Activated T-cell treated with anti-CD3 and anti-CD28 coated beads, Interleukin-2, amount 50 U/mL, for 4 hours (primary cell): ENCODE results near the gene SKIC2. TPM values are rescaled to one million over a fixed set of nuclear protein-coding genes. Genes with fewer than 3 reads are reported as not detected.

Source experiments
- ATAC-seq, 2 donors: fragments of 200-7000 bp; cut with Tn5 transposase; one replicate each; pipeline ENCODE4 v1.10.0; 2021
- DNase-seq: peaks from one replicate; pipeline ENCODE4 v3.0.0-alpha.2; 2020
- H3K27me3 Mint-ChIP-seq: one replicate; pipeline ENCODE4 v1.8.0; 2021; ENCODE audit warnings: low read depth, mixed read lengths
- H3K36me3 Mint-ChIP-seq: one replicate; pipeline ENCODE4 v1.8.0; 2022; ENCODE audit warnings: mixed read lengths; ENCODE audit not compliant: insufficient read depth
- H3K4me1 Mint-ChIP-seq: one replicate; pipeline ENCODE4 v1.8.0; 2021; ENCODE audit warnings: low read depth, mixed read lengths
- H3K4me3 Mint-ChIP-seq: one replicate; pipeline ENCODE4 v1.8.0; 2021; ENCODE audit warnings: mild to moderate bottlenecking, moderate library complexity, mixed read lengths
- H3K9me3 Mint-ChIP-seq: one replicate; pipeline ENCODE4 v1.8.0; 2021; ENCODE audit warnings: mixed read lengths
- total RNA-seq, 3 donors: library from RNA; stranded (reverse); gene quantifications; one replicate each; pipeline ENCODE4 v1.2.1, GENCODE V29; 2021

The SKIC2 gene
- total RNA-seq, 3 donors from 2014 or later: 123 to 157 (median 132) TPM

DNA sequence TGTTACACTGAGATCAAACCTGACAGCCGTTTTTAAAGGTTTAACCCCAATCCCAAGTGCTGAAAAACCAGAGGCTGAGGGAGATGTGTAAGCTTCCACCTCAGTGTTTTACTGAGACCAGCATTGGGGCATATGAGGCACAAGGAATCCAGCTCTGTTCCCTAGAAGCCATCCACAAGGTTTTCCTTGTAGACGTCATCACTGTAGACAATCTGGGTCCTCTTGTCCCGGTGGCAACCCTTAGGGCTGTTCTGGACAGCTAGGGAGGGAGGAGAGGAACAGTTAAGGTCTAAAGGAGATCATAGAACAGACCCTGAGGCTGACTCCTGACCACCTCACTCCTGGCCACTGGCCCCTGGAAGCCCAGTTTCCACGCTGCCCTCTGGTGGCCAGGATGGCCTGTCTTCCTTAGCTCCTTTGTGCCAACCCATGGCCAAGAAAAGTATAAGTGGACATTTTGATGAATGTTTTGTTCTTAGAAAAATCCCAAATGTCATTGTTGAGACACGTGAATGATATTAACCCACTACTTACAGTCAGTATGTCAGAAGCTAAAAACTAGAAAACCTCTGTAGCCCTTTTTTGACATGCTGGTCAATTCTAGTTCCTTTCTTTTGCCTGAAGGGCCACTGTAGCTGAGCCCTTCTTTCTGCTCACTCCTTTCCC is 6.7 kb upstream of the SKIC2 start:
- H3K4me3 Mint-ChIP-seq: no peak overlapping the region
- H3K36me3 Mint-ChIP-seq: peaks cover 35% of the 10 kb centered on the region
- peak; percentile 26 for DNase-seq
- H3K27me3 Mint-ChIP-seq: no peaks in the 10 kb centered on the region
- peaks cover 1% of the 10 kb centered on the region for H3K4me1 Mint-ChIP-seq
- peak; percentile 40 to 52 for ATAC-seq
- H3K9me3 Mint-ChIP-seq: no peaks in the 10 kb centered on the region

DNA sequence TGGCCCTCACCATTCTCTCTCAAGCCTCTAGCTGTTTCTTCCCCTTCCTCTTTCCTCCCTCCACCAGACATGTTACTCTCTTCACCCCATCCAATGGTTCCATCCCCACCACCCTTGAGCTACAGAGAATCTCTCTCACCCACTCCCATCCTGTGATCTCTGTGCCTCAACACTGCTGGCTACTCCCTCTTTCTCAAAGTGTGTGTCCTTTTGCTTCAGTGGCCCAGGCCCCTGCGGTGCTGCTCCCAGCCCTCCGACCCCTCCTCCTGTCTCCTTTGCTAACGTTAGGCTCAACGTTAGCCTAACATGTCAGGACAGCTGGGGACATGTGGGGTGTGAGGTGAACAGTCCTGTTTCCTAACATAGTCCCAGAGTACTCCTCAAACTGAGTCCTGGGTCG is 6.1 kb upstream of the SKIC2 start:
- Mint-ChIP-seq H3K4me1 (peaks cover 7% of the 10 kb centered on the region), H3K9me3 (no peaks in the 10 kb centered on the region), H3K4me3 (no peak overlapping the region), H3K36me3 (peaks cover 36% of the 10 kb centered on the region), H3K27me3 (no peaks in the 10 kb centered on the region)
- ATAC-seq (no peak), DNase-seq (no peak)

DNA sequence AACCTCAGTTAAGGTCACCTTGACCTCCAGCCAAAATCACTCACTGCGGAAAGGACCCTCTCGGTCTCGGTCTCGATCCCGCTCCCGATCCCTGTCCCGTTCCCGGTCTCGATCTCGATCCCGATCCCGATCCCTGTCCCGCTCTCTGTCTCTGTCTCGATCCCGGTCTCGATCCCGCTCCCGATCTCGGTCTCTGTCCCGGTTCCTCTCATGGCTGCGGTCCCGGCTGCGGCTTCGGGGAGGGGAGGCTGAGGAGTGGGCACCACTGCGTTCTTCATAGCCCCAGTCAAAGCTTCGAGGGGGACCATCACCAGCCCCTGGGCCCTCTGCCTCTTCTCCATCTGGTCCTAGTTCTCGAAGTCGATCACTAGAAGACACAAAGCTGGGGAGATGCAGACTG is 4.5 kb upstream of the SKIC2 start:
- H3K36me3 Mint-ChIP-seq: peaks cover 36% of the 10 kb centered on the region
- no peak for DNase-seq
- no peaks in the 10 kb centered on the region for H3K9me3 Mint-ChIP-seq
- no peak overlapping the region for H3K4me3 Mint-ChIP-seq
- H3K4me1 Mint-ChIP-seq: peaks cover 20% of the 10 kb centered on the region
- H3K27me3 Mint-ChIP-seq: no peaks in the 10 kb centered on the region
- ATAC-seq: no peak

DNA sequence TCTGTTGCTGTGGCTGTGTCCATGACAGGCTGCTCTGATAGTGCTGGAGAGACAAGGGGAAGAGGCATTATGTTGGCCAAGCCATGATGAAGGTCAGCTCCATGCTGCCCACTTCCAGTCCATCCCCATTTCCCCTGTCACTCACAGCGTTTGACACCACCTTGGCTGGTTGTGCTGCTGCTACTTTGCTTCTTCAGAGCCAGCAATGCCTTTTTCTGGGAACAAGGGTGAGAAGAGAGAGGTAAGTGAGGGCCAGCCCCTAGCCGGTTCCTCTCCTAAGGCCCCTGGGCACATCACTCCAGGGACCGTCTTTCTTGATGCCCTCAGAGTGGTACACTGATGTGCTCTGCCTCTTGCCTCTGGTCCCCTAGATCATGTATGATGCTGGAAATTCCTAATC is 2.2 kb upstream of the SKIC2 start:
- Mint-ChIP-seq H3K36me3 (peaks cover 50% of the 10 kb centered on the region), H3K9me3 (no peaks in the 10 kb centered on the region), H3K4me3 (no peak overlapping the region)

DNA sequence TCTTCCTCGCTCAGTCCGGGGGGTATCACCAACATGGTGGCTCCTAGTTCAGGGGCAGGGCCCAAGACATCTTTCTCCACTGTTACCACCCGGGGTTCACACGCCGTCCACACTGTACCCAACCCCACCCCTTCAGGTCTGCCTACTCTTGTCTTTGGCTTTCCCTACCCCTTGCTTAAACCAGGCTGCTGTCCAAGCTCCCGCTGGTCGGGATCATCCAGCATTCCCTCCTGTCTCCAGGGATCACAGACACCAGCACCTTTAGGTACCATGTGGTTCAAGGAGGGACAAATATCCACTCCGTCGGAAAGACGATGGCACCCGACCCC is 599 bp upstream of the SKIC2 start:
- ATAC-seq (peak in 1 of 2 donors; percentile 6), DNase-seq (no peak)
- H3K27me3 Mint-ChIP-seq: no peaks in the 10 kb centered on the region

More for the DNA sequence above, 2.2 kb upstream of the SKIC2 start:
- H3K4me1 Mint-ChIP-seq: peaks cover 39% of the 10 kb centered on the region
- ATAC-seq (no peak), DNase-seq (no peak)
- H3K27me3 Mint-ChIP-seq: no peaks in the 10 kb centered on the region

DNA sequence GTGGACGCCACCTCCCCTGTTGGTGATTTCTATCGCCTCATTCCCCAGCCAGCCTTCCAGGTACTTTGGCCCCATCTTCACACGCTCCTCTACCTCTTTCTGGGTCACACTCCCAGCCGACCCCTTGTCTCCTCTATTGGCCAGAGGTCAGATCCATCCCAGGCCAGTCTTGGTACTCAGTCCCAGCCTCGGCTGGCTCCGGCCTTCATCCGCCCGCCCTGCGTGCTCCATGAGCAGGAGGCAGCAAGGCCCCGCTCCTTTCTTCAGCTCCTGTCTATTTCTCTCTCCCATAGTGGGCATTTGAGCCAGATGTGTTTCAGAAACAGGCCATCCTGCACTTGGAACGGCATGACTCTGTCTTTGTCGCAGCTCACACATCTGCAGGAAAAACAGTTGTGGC is 2.6 kb downstream of the SKIC2 start:
- no peaks in the 10 kb centered on the region for H3K9me3 Mint-ChIP-seq
- DNase-seq: no peak
- no peaks in the 10 kb centered on the region for H3K27me3 Mint-ChIP-seq
- peaks cover 41% of the 10 kb centered on the region for H3K4me1 Mint-ChIP-seq
- ATAC-seq: no peak
- no peak overlapping the region for H3K4me3 Mint-ChIP-seq
- H3K36me3 Mint-ChIP-seq: peaks cover 50% of the 10 kb centered on the region

More for the DNA sequence above, 599 bp upstream of the SKIC2 start:
- H3K4me1 Mint-ChIP-seq: peaks cover 41% of the 10 kb centered on the region
- peaks cover 56% of the 10 kb centered on the region for H3K36me3 Mint-ChIP-seq
- H3K4me3 Mint-ChIP-seq: peak overlapping the region; percentile 97
- no peaks in the 10 kb centered on the region for H3K9me3 Mint-ChIP-seq

DNA sequence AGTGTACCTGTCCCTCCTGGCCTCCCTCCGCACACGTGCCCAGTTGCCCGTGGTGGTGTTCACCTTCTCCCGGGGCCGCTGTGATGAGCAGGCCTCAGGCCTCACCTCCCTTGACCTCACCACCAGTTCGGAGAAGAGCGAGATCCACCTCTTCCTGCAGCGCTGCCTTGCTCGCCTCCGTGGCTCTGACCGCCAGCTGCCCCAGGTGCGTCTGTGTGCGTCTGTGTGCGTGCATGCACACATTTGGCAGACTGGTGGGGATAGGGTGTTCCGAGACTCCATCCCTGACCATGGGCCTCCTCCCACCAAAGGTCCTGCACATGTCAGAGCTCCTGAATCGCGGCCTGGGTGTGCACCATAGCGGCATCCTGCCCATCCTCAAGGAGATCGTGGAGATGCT is 4.9 kb downstream of the SKIC2 start:
- Mint-ChIP-seq H3K27me3 (no peaks in the 10 kb centered on the region), H3K36me3 (peaks cover 54% of the 10 kb centered on the region), H3K4me3 (no peak overlapping the region), H3K9me3 (no peaks in the 10 kb centered on the region), H3K4me1 (peaks cover 26% of the 10 kb centered on the region)
- ATAC-seq (no peak), DNase-seq (no peak)

DNA sequence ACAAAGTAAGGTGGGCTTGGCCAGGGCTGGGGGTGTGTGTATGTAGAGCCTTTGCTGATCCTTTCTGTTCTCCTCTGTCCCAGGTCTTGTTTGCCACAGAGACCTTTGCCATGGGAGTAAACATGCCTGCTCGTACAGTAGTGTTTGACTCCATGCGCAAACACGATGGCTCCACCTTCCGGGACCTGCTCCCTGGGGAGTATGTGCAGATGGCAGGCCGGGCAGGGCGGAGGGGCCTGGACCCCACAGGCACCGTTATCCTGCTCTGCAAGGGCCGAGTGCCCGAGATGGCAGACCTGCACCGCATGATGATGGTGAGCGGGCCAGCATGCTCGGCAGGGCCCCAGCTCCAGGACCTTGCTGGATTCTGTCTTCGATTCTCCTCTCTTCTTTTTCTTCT is 6.7 kb downstream of the SKIC2 start:
- Mint-ChIP-seq H3K9me3 (no peaks in the 10 kb centered on the region), H3K4me1 (peaks cover 22% of the 10 kb centered on the region), H3K36me3 (peaks cover 57% of the 10 kb centered on the region), H3K4me3 (no peak overlapping the region), H3K27me3 (no peaks in the 10 kb centered on the region)
- no peak for ATAC-seq
- DNase-seq: no peak

DNA sequence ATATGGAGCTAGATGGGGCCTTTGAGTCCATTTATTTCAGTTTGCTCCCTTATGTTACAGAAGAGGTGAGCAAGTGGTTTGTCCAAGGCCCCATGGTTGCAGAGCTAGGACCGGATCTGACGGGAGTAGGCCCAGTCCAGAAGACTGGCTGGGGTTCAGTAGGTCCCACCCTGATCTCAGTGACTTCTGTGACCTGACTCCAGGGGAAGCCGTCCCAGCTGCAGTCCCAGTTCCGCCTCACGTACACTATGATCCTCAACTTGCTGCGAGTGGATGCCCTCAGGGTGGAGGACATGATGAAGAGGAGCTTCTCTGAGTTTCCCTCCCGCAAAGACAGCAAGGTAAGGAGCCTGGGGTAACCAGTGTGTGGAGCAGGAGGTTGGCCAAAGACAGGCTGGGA is 7.5 kb downstream of the SKIC2 start:
- peaks cover 16% of the 10 kb centered on the region for H3K4me1 Mint-ChIP-seq
- H3K36me3 Mint-ChIP-seq: peaks cover 51% of the 10 kb centered on the region
- DNase-seq (no peak), ATAC-seq (no peak)
- H3K27me3 Mint-ChIP-seq: no peaks in the 10 kb centered on the region
- no peak overlapping the region for H3K4me3 Mint-ChIP-seq
- H3K9me3 Mint-ChIP-seq: no peaks in the 10 kb centered on the region

DNA sequence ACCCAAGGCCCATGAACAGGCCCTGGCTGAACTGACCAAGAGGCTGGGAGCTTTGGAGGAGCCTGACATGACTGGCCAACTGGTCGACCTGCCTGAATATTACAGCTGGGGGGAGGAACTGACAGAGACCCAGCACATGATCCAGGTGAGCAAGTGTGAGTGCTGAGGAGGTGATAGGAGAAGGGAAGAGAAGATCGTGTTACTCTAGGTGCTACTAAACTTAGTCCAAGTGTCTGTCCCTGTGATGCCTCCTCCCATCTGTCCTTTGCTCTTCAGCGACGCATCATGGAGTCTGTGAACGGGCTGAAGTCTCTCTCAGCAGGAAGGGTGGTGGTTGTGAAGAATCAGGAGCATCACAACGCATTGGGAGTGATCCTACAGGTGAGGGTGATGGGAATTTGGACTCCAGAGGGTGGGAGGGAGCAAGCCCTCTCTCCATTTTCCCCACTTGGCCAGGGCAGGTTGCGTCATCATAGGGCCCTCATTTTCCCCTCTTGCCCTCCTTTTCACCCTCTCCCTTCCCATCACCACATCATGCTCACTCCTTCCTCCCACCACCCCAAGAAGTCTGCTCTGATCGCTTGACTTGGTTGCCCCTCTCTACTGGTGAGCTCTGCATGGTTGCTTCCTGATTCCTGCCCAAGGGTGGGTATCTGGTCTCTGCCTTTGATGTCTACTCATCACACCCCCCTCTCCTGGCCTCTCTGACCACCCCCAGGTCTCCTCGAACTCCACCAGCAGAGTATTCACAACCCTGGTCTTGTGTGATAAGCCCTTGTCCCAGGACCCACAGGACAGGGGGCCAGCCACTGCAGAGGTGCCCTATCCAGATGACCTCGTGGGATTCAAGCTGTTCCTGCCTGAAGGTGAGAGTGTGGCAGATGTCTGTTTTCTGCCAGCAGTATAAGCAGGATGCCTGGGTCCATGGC is 8.3 kb downstream of the SKIC2 start:
- peaks cover 44% of the 10 kb centered on the region for H3K36me3 Mint-ChIP-seq
- H3K4me3 Mint-ChIP-seq: no peak overlapping the region
- H3K9me3 Mint-ChIP-seq: no peaks in the 10 kb centered on the region
- peaks cover 13% of the 10 kb centered on the region for H3K4me1 Mint-ChIP-seq
- DNase-seq (no peak), ATAC-seq (no peak)
- no peaks in the 10 kb centered on the region for H3K27me3 Mint-ChIP-seq

DNA sequence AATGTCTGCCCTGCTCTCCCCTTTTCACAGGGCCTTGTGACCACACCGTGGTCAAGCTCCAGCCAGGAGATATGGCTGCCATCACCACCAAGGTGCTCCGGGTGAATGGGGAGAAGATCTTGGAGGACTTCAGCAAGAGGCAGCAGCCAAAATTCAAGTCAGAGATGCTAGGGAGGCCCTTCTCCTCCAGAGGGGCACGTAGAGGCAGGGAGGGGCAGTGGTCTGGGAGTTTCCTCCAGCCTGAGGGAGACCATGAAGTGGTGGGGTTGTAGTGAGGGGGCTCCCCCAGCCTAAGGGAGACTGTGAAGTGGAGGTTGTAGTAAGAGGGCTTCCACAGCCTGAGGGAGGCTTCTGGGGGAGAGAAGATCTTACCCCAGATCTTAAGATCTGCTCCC is 8.9 kb downstream of the SKIC2 start:
- DNase-seq (no peak), ATAC-seq (no peak)
- no peaks in the 10 kb centered on the region for H3K27me3 Mint-ChIP-seq
- peaks cover 18% of the 10 kb centered on the region for H3K4me1 Mint-ChIP-seq
- peaks cover 41% of the 10 kb centered on the region for H3K36me3 Mint-ChIP-seq
- H3K4me3 Mint-ChIP-seq: no peak overlapping the region
- no peaks in the 10 kb centered on the region for H3K9me3 Mint-ChIP-seq

DNA sequence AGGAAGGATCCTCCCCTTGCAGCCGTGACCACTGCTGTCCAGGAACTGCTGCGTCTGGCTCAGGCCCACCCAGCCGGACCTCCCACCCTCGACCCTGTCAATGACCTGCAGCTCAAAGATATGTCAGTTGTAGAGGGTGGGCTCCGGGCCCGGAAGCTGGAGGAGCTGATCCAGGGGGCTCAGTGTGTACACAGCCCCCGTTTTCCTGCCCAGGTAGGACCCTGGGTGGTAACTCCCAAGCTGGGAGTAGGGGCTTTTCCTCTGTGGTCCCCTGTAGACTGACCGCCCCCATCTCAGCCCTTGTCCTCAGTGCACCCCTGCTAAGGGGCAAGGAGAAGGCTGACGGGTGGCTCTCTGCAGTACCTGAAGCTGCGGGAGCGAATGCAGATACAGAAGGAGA is 9.4 kb downstream of the SKIC2 start:
- Mint-ChIP-seq H3K27me3 (no peaks in the 10 kb centered on the region), H3K4me3 (no peak overlapping the region), H3K9me3 (no peaks in the 10 kb centered on the region), H3K4me1 (peaks cover 23% of the 10 kb centered on the region), H3K36me3 (peaks cover 39% of the 10 kb centered on the region)
- no peak for ATAC-seq
- no peak for DNase-seq

DNA sequence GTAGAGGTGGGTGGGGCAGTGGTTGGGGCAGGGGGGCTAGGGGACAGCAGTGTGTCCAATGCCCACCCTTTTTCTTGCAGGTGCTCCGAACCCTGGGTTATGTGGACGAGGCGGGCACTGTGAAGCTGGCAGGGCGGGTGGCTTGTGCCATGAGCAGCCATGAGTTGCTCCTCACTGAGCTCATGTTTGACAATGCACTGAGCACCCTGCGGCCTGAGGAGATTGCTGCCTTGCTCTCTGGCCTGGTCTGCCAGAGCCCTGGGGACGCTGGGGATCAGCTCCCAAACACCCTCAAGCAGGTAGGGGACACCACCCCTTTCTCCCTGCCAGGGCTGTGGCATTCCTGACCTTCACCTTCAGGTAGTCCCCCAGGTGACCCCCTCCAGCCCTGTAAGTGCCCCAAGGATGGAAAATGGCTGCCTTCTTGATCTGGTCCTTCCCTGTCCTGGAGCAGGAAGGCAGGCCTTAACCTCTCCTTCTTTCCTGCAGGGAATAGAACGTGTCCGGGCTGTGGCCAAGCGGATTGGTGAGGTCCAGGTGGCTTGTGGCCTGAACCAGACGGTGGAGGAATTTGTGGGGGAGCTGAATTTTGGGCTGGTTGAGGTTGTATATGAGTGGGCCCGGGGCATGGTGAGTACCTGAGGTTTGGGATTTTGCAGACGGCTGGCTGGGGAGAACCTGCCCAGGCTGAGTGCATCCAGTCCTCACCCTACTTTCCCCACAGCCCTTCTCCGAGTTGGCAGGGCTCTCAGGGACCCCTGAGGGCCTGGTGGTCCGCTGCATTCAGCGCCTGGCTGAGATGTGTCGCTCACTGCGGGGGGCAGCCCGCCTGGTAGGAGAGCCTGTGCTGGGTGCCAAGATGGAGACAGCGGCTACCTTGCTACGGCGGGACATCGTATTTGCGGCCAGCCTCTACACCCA is 10.1 kb downstream of the SKIC2 start:
- Mint-ChIP-seq H3K4me3 (no peak overlapping the region), H3K36me3 (peaks cover 39% of the 10 kb centered on the region), H3K9me3 (no peaks in the 10 kb centered on the region), H3K4me1 (peaks cover 28% of the 10 kb centered on the region), H3K27me3 (no peaks in the 10 kb centered on the region)
- DNase-seq: no peak
- ATAC-seq: no peak
